HEK293 (cell line): ENCODE measurements around the gene WWC1.

Experiments
- BCL11A ChIP-seq: fragments of 450-650 bp; formaldehyde crosslinking; IDR thresholded peaks from 2 replicates; pipeline ENCODE4 v1.5.1; 2016; ENCODE audit warnings: low read depth, missing biosample characterization, missing genetic modification characterization
- BCL6B ChIP-seq: fragments of 450-650 bp; formaldehyde crosslinking; IDR thresholded peaks from 2 replicates; pipeline ENCODE4 v1.5.1; 2017; ENCODE audit warnings: missing biosample characterization, missing genetic modification characterization
- GFI1B ChIP-seq: fragments of 450-650 bp; formaldehyde crosslinking; IDR thresholded peaks from 2 replicates; pipeline ENCODE4 v1.5.1; 2016; ENCODE audit warnings: missing biosample characterization, missing genetic modification characterization
- KLF8 ChIP-seq: fragments of 450-650 bp; formaldehyde crosslinking; IDR thresholded peaks from 2 replicates; pipeline ENCODE4 v1.5.1; 2016; ENCODE audit warnings: missing biosample characterization, missing genetic modification characterization
- MZF1 ChIP-seq: fragments of 450-650 bp; formaldehyde crosslinking; IDR thresholded peaks from 2 replicates; pipeline ENCODE4 v1.5.1; 2017; ENCODE audit warnings: missing biosample characterization, missing genetic modification characterization, borderline replicate concordance
- PBX3 ChIP-seq: sonication (generic); formaldehyde crosslinking; IDR thresholded peaks from 2 replicates; pipeline ENCODE4 v1.8.1; 2022; ENCODE audit warnings: mild to moderate bottlenecking, moderate library complexity, missing genetic modification reagents
- RBAK ChIP-seq: fragments of 450-650 bp; formaldehyde crosslinking; IDR thresholded peaks from 2 replicates; pipeline ENCODE4 v1.5.1; 2016; ENCODE audit warnings: missing biosample characterization, missing genetic modification characterization
- SP2 ChIP-seq: fragments of 450-650 bp; formaldehyde crosslinking; IDR thresholded peaks from 2 replicates; pipeline ENCODE4 v1.5.1; 2016; ENCODE audit warnings: missing biosample characterization, missing genetic modification characterization
- SP3 ChIP-seq: fragments of 450-650 bp; formaldehyde crosslinking; IDR thresholded peaks from 2 replicates; pipeline ENCODE4 v1.5.1; 2016; ENCODE audit warnings: missing biosample characterization, missing genetic modification characterization
- ZBTB1 ChIP-seq: fragments of 450-650 bp; formaldehyde crosslinking; IDR thresholded peaks from 2 replicates; pipeline ENCODE4 v1.5.1; 2016; ENCODE audit warnings: missing biosample characterization, missing genetic modification characterization
- ZBTB17 ChIP-seq: fragments of 450-650 bp; formaldehyde crosslinking; IDR thresholded peaks from 2 replicates; pipeline ENCODE4 v1.5.1; 2016; ENCODE audit warnings: missing biosample characterization, missing genetic modification characterization
- ZNF121 ChIP-seq: fragments of 450-650 bp; formaldehyde crosslinking; IDR thresholded peaks from 2 replicates; pipeline ENCODE4 v1.5.1; 2016; ENCODE audit warnings: missing biosample characterization, missing genetic modification characterization
- ZNF148 ChIP-seq: fragments of 450-650 bp; formaldehyde crosslinking; IDR thresholded peaks from 2 replicates; pipeline ENCODE4 v1.5.0; 2017; ENCODE audit warnings: missing biosample characterization, missing genetic modification characterization, borderline replicate concordance
- ZNF18 ChIP-seq: fragments of 450-650 bp; formaldehyde crosslinking; IDR thresholded peaks from 2 replicates; pipeline ENCODE4 v1.5.1; 2016; ENCODE audit warnings: missing biosample characterization, missing genetic modification characterization
- ZNF2 ChIP-seq: fragments of 450-650 bp; formaldehyde crosslinking; IDR thresholded peaks from 2 replicates; pipeline ENCODE4 v1.5.1; 2016; ENCODE audit warnings: missing biosample characterization, missing genetic modification characterization
- ZNF221 ChIP-seq: fragments of 450-650 bp; formaldehyde crosslinking; IDR thresholded peaks from 2 replicates; pipeline ENCODE4 v1.5.1; 2017; ENCODE audit warnings: missing biosample characterization, missing genetic modification characterization, borderline replicate concordance
- ZNF223 ChIP-seq: fragments of 450-650 bp; formaldehyde crosslinking; IDR thresholded peaks from 2 replicates; pipeline ENCODE4 v1.5.1; 2016; ENCODE audit warnings: missing biosample characterization, missing genetic modification characterization
- ZNF24 ChIP-seq: fragments of 450-650 bp; formaldehyde crosslinking; IDR thresholded peaks from 2 replicates; pipeline ENCODE4 v1.5.1; 2016; ENCODE audit warnings: missing biosample characterization, missing genetic modification characterization
- ZNF311 ChIP-seq: fragments of 450-650 bp; formaldehyde crosslinking; IDR thresholded peaks from 2 replicates; pipeline ENCODE4 v1.5.1; 2017; ENCODE audit warnings: missing biosample characterization, missing genetic modification characterization, borderline replicate concordance
- ZNF449 ChIP-seq: fragments of 450-650 bp; formaldehyde crosslinking; IDR thresholded peaks from 2 replicates; pipeline ENCODE4 v1.5.1; 2017; ENCODE audit warnings: missing biosample characterization, mild to moderate bottlenecking, missing genetic modification characterization, moderate library complexity
- ZNF488 ChIP-seq: fragments of 450-650 bp; formaldehyde crosslinking; IDR thresholded peaks from 2 replicates; pipeline ENCODE4 v1.5.1; 2016; ENCODE audit warnings: missing biosample characterization, missing genetic modification characterization
- ZNF600 ChIP-seq: fragments of 450-650 bp; formaldehyde crosslinking; IDR thresholded peaks from 2 replicates; pipeline ENCODE4 v1.5.1; 2016; ENCODE audit warnings: missing biosample characterization, missing genetic modification characterization
- ZNF623 ChIP-seq: fragments of 450-650 bp; formaldehyde crosslinking; IDR thresholded peaks from 2 replicates; pipeline ENCODE4 v1.5.1; 2016; ENCODE audit warnings: missing biosample characterization, missing genetic modification characterization
- ZNF658 ChIP-seq: fragments of 450-650 bp; formaldehyde crosslinking; IDR thresholded peaks from 2 replicates; pipeline ENCODE4; 2016; ENCODE audit warnings: missing biosample characterization, missing genetic modification characterization
- ZNF660 ChIP-seq: fragments of 450-650 bp; IDR thresholded peaks from 2 replicates; pipeline ENCODE4 v1.5.1; 2018; ENCODE audit warnings: missing biosample characterization, mild to moderate bottlenecking, missing genetic modification characterization
- ZNF837 ChIP-seq: fragments of 450-650 bp; formaldehyde crosslinking; IDR thresholded peaks from 2 replicates; pipeline ENCODE4 v1.5.1; 2016; ENCODE audit warnings: missing biosample characterization, missing genetic modification characterization
- ZSCAN16 ChIP-seq: fragments of 450-650 bp; formaldehyde crosslinking; IDR thresholded peaks from 2 replicates; pipeline ENCODE4 v1.5.1; 2016; ENCODE audit warnings: missing biosample characterization, missing genetic modification characterization
- ZSCAN4 ChIP-seq: fragments of 450-650 bp; formaldehyde crosslinking; IDR thresholded peaks from 2 replicates; pipeline ENCODE4 v1.5.1; 2017; ENCODE audit warnings: missing biosample characterization, missing genetic modification characterization

WWC1 gene

GRCh38 chr5:168486136-168486879, 194.9 kb downstream of the WWC1 start, which contains the start of gene RARS1 (continued):
- TF ChIP-seq MZF1 (0 out of 2 replicates have a peak, but pooled peaks have one; percentile 50), GFI1B (tag by site-specific recombination) (no peak), ZBTB1 (tag by site-specific recombination) (no peak), ZNF449 (tag by site-specific recombination) (no peak), ZSCAN4 (tag by site-specific recombination) (no peak), ZNF148 (tag by site-specific recombination) (no peak), SP2 (peak; percentile 96), ZNF221 (no peak), ZNF600 (no peak; the same call in 1 of the 2 replicates), ZBTB17 (tag by site-specific recombination) (peak; percentile 75), ZNF24 (tag by site-specific recombination) (peak; percentile 79; the same call in 1 of the 2 replicates), ZNF311 (tag by site-specific recombination) (no peak), ZNF223 (tag by site-specific recombination) (no peak), ZNF2 (tag by site-specific recombination) (peak; percentile 72), ZNF488 (tag by site-specific recombination) (no peak), BCL6B (tag by site-specific recombination) (no peak), RBAK (tag by site-specific recombination) (no peak), ZNF18 (no peak), ZNF660 (tag by site-specific recombination) (peak; percentile 77; the same call in 1 of the 2 replicates), ZNF658 (tag by site-specific recombination) (no peak), PBX3 (CRISPR knock-in tag) (0 out of 2 replicates have a peak, but pooled peaks have one; percentile 81), ZNF837 (no peak), ZSCAN16 (tag by site-specific recombination) (no peak), ZNF121 (no peak), SP3 (tag by site-specific recombination) (peak; percentile 20; the same call in 1 of the 2 replicates), BCL11A (tag by site-specific recombination) (no peak), ZNF623 (tag by site-specific recombination) (no peak), KLF8 (peak; percentile 48; the same call in 1 of the 2 replicates)
